ENCODE data around the gene YRDC. TPM values are rescaled to one million over a fixed set of nuclear protein-coding genes. Genes with fewer than 3 reads are reported as not detected.

YRDC gene
- total and polyA plus RNA-seq, 2 donors from 2014 or later = 9.0 to 11.0 TPM

GRCh38 chr1:37831109-37831508 is 23.1 kb upstream of the YRDC start:
- no peak for DNase-seq
- no peak for TF ChIP-seq CTCF (IDR thresholded peaks at IDR 0.05; ENCODE audit: borderline replicate concordance, extremely low read depth, insufficient read depth)
- intact Hi-C loops (cut with DNase I) = no loop called here
- peaks cover 13 to 32% (median 23%) of the 10 kb centered on the region in 3 donors for H3K36me3 ChIP-seq (ENCODE audit: control insufficient read depth in 2 of 3, insufficient read depth in 3 of 3, low read length in 3 of 3)
- FAIRE-seq = no peak
- H3K4me1 ChIP-seq (ENCODE audit: control insufficient read depth in 2 of 3, insufficient read depth in 2 of 3, low read depth in 1 of 3, low read length in 3 of 3) = no peaks in the 10 kb centered on the region
- no peak overlapping the region for H3K4me3 ChIP-seq (ENCODE audit: low read length in 3 of 3)
- H3K27ac ChIP-seq (ENCODE audit: low read depth in 2 of 2, low read length in 2 of 2) = no peak overlapping the region
- H3K9ac ChIP-seq (ENCODE audit: low read length in 3 of 3) = no peak overlapping the region
- H3K27me3 ChIP-seq (ENCODE audit: control insufficient read depth, insufficient read depth, low read length) = no peaks in the 10 kb centered on the region
- H3K9me3 ChIP-seq (ENCODE audit: control insufficient read depth in 2 of 3, insufficient read depth in 1 of 3, low read length in 3 of 3) = no peaks in the 10 kb centered on the region

DNA sequence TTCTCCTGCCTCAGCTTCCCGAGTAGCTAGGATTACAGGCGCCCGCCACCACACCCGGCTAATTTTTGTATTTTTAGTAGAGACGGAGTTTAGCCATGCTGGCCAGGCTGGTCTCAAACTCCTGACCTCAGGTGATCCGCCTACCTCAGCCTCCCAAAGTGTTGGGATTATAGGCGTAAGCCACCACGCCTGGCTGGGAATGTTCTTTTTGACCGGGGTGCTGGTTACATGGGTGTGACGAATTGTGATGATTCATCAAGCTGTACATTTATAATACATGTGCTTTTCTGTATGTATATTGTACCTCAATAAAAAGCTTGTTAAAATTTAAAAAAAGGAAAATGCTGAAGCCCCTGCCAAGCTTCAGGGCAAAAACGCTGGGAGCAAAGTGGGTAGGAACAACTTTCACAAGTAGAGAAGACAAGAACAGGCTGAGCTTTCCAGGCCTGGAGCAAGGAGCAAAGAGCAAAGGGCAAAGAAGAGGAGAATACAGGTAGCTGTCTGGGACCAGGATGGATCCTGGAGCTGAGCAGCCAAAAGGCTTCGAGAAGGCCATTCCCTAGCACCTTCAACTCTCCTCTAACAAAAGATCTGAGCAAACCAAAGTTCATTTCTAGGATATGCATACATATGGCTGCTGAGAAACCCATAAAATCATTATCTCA is 20.5 kb upstream of the YRDC start:
- no peaks in the 10 kb centered on the region for H3K4me1 ChIP-seq (ENCODE audit: control insufficient read depth in 2 of 3, insufficient read depth in 2 of 3, low read depth in 1 of 3, low read length in 3 of 3)
- H3K36me3 ChIP-seq (ENCODE audit: control insufficient read depth in 2 of 3, insufficient read depth in 3 of 3, low read length in 3 of 3) = peaks cover 4 to 18% (median 9%) of the 10 kb centered on the region in 3 donors
- intact Hi-C loops (cut with DNase I) = no loop called here
- TF ChIP-seq CTCF (IDR thresholded peaks at IDR 0.05; ENCODE audit: borderline replicate concordance, extremely low read depth, insufficient read depth) = no peak
- DNase-seq = no peak
- H3K4me3 ChIP-seq (ENCODE audit: low read length in 3 of 3) = no peak overlapping the region
- H3K9me3 ChIP-seq (ENCODE audit: control insufficient read depth in 2 of 3, insufficient read depth in 1 of 3, low read length in 3 of 3) = no peaks in the 10 kb centered on the region
- H3K27me3 ChIP-seq (ENCODE audit: control insufficient read depth, insufficient read depth, low read length) = no peaks in the 10 kb centered on the region
- H3K27ac ChIP-seq (ENCODE audit: low read depth in 2 of 2, low read length in 2 of 2) = no peak overlapping the region
- H3K9ac ChIP-seq (ENCODE audit: low read length in 3 of 3) = no peak overlapping the region
- FAIRE-seq = no peak

DNA sequence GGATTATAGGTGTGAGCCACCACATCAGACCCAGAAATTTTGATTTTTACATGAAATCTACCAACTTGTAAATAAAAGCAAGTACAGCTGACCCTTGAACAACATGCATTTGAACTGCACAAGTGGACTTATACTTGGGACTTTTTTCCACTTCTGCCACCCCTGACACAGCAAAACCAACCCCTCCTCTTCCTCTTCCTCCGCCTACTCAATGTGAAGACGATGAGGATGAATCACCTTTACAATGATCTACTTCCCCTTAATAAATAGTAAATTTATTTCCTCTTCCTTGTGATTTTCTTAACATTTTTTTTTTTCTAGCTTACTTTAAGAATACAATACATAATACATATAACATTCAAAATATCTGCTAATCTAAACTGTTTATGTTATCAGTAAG is 17.5 kb upstream of the YRDC start:
- Histone ChIP-seq H3K4me3 (ENCODE audit: low read length in 3 of 3) (no peak overlapping the region), H3K4me1 (ENCODE audit: control insufficient read depth in 2 of 3, insufficient read depth in 2 of 3, low read depth in 1 of 3, low read length in 3 of 3) (no peaks in the 10 kb centered on the region), H3K9me3 (ENCODE audit: control insufficient read depth in 2 of 3, insufficient read depth in 1 of 3, low read length in 3 of 3) (no peaks in the 10 kb centered on the region), H3K36me3 (ENCODE audit: control insufficient read depth in 2 of 3, insufficient read depth in 3 of 3, low read length in 3 of 3) (peaks cover 2 to 19% (median 18%) of the 10 kb centered on the region in 3 donors), H3K27ac (ENCODE audit: low read depth in 2 of 2, low read length in 2 of 2) (no peak overlapping the region), H3K9ac (ENCODE audit: low read length in 3 of 3) (no peak overlapping the region), H3K27me3 (ENCODE audit: control insufficient read depth, insufficient read depth, low read length) (no peaks in the 10 kb centered on the region)
- TF ChIP-seq CTCF (IDR thresholded peaks at IDR 0.05; ENCODE audit: borderline replicate concordance, extremely low read depth, insufficient read depth) = no peak
- no peak for DNase-seq
- intact Hi-C loops (cut with DNase I) = no loop called here
- no peak for FAIRE-seq

GRCh38 chr1:37824001-37824400 is 16.0 kb upstream of the YRDC start:
- Histone ChIP-seq H3K36me3 (ENCODE audit: control insufficient read depth in 2 of 3, insufficient read depth in 3 of 3, low read length in 3 of 3) (peaks cover 2 to 25% (median 24%) of the 10 kb centered on the region in 3 donors), H3K27me3 (ENCODE audit: control insufficient read depth, insufficient read depth, low read length) (no peaks in the 10 kb centered on the region), H3K27ac (ENCODE audit: low read depth in 2 of 2, low read length in 2 of 2) (no peak overlapping the region), H3K9me3 (ENCODE audit: control insufficient read depth in 2 of 3, insufficient read depth in 1 of 3, low read length in 3 of 3) (no peaks in the 10 kb centered on the region), H3K4me1 (ENCODE audit: control insufficient read depth in 2 of 3, insufficient read depth in 2 of 3, low read depth in 1 of 3, low read length in 3 of 3) (no peaks in the 10 kb centered on the region), H3K9ac (ENCODE audit: low read length in 3 of 3) (no peak overlapping the region), H3K4me3 (ENCODE audit: low read length in 3 of 3) (no peak overlapping the region)
- no peak for DNase-seq
- no peak for FAIRE-seq
- intact Hi-C loops (cut with DNase I) = no loop called here
- no peak for TF ChIP-seq CTCF (IDR thresholded peaks at IDR 0.05; ENCODE audit: borderline replicate concordance, extremely low read depth, insufficient read depth)
